Ovary (tissue), 3 donors: ENCODE data around the gene DRAXIN.

ENCODE experiments used
- CTCF ChIP-seq, 3 donors: fragments of 450-650 bp in 2 of 3; fragments of 200-600 bp in 1 of 3; IDR thresholded peaks; one replicate each; pipeline versions ENCODE4 v1.5.1 to v1.8.0; 2016 to 2022; ENCODE audit warnings: antibody characterized with exemption in 3 of 3, mild to moderate bottlenecking in 1 of 3
- EP300 ChIP-seq: sonication (generic); formaldehyde crosslinking; IDR thresholded peaks from one replicate; pipeline ENCODE4 v1.6.1; 2017; ENCODE audit warnings: antibody characterized with exemption
- donor health status: DM: no; HTN: no; CAD: no.

GRCh38 chr1:11727119-11727518 lies 35.6 kb downstream of the DRAXIN start:
- no peak for TF ChIP-seq CTCF (IDR thresholded peaks at IDR 0.05)
- TF ChIP-seq EP300: no peak
